ENCODE results near the gene PRKCI.

PRKCI gene

DNA sequence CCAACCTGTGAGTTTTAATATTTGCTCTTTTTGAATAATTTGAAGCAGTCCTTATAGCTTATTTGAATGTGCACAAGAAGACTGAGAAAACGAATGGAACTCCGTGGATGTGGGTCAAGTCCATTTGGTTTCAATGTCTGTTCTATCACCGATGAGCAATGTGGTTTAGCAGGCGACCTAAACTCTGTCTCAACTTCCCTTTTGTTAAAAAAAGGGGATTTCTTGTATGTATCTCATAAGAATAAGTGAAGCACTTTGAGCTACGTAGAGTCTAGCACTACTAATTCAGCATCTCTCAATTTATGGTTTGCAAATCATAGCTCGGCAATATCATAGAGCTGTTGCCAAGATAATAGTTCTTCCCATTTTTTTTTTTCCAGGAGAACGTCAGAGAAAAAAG, 130.7 kb downstream of the PRKCI start:
- DNase-seq (ENCODE audit: low read depth): peak; percentile 79
- H3K4me3 ChIP-seq (ENCODE audit: low read depth, low read length): no peak overlapping the region
- TF ChIP-seq, protein P1, sequence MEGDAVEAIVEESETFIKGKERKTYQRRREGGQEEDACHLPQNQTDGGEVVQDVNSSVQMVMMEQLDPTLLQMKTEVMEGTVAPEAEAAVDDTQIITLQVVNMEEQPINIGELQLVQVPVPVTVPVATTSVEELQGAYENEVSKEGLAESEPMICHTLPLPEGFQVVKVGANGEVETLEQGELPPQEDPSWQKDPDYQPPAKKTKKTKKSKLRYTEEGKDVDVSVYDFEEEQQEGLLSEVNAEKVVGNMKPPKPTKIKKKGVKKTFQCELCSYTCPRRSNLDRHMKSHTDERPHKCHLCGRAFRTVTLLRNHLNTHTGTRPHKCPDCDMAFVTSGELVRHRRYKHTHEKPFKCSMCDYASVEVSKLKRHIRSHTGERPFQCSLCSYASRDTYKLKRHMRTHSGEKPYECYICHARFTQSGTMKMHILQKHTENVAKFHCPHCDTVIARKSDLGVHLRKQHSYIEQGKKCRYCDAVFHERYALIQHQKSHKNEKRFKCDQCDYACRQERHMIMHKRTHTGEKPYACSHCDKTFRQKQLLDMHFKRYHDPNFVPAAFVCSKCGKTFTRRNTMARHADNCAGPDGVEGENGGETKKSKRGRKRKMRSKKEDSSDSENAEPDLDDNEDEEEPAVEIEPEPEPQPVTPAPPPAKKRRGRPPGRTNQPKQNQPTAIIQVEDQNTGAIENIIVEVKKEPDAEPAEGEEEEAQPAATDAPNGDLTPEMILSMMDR (IDR thresholded peaks at IDR 0.05; ENCODE audit: insufficient read depth, low read depth, low read length, missing control alignments): no peak

DNA sequence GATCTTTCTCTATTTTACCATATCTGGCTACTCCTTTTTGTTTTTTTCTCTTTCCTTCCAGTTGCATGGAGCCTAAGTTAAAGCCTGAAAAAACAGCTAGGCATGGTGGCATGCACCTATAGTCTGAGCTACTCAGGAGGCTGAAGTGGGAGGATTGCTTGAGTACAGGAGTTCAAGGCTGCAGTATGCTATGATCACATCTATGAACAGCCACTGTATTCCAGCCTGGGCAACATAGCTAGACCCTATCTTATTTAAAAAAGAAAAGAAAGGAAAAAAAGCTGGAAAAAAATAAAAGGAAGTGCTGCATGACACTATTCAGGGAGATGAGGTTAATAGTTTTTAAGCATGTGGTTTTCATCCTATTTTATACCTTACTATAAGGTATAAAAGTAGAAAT, 131.3 kb downstream of the PRKCI start:
- H3K4me3 ChIP-seq (ENCODE audit: low read depth, low read length): no peak overlapping the region
- TF ChIP-seq, protein P1 (IDR thresholded peaks at IDR 0.05; ENCODE audit: insufficient read depth, low read depth, low read length, missing control alignments): no peak
- no peak for DNase-seq (ENCODE audit: low read depth)

DNA sequence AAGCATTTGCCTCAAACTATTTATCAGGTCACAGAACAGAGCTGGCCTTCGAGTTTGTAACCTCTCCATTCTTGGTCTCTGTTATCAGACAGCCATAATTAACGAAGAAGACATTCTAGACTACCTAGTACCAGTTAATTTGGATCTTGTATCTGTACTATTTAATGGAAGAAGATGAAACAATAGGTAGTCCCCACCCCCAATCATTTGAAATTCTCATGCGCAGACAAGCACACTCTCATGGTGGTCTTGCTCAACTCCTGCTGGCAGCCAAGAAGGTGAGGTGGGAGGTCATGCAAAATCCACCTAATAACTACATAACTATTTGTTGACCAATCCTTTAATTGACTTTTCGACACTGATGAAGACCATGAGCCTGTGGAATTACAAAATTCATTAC, 132.5 kb downstream of the PRKCI start:
- H3K4me3 ChIP-seq (ENCODE audit: low read depth, low read length): no peak overlapping the region
- no peak for DNase-seq (ENCODE audit: low read depth)

More for the DNA sequence above, 132.5 kb downstream of the PRKCI start:
- TF ChIP-seq, protein P1 (IDR thresholded peaks at IDR 0.05; ENCODE audit: insufficient read depth, low read depth, low read length, missing control alignments): no peak

Measured in GM12865 (cell line).